Raji (cell line): ENCODE data around the gene CFAP99.

Source experiments
- POLR2A ChIP-seq: IDR thresholded peaks from 2 replicates; pipeline ENCODE4 v1.6.1; 2011; ENCODE audit warnings: low read depth, low read length, control low read depth; ENCODE audit not compliant: insufficient read depth

The CFAP99 gene

DNA sequence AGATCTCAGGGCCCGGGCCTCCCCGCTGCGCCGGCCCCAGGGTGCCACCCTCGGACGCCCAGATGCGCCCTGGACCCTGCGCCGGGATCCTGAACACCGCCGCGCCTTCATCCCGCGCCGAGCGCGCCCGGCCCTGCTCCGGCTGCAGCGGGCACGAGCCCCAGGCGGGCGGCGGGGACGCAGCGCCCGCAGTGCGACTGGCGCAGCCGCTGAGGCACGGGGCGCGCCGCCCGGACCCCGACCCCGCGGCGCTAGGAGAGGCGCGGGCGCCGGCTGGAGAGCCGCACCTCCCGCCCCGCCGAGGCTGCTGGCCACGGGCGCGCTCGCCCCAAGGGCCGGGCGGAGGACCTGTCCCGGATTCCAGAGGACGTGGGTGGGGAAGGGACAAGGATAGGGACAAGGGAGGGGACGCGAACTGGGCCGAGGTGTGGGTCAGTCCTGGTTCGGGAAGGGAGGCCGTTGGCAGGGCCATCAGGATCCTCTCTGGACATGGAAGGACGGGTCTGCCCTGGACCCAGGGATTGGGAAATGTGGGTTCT is 1.5 kb upstream of the CFAP99 start:
- no peak for TF ChIP-seq POLR2A

DNA sequence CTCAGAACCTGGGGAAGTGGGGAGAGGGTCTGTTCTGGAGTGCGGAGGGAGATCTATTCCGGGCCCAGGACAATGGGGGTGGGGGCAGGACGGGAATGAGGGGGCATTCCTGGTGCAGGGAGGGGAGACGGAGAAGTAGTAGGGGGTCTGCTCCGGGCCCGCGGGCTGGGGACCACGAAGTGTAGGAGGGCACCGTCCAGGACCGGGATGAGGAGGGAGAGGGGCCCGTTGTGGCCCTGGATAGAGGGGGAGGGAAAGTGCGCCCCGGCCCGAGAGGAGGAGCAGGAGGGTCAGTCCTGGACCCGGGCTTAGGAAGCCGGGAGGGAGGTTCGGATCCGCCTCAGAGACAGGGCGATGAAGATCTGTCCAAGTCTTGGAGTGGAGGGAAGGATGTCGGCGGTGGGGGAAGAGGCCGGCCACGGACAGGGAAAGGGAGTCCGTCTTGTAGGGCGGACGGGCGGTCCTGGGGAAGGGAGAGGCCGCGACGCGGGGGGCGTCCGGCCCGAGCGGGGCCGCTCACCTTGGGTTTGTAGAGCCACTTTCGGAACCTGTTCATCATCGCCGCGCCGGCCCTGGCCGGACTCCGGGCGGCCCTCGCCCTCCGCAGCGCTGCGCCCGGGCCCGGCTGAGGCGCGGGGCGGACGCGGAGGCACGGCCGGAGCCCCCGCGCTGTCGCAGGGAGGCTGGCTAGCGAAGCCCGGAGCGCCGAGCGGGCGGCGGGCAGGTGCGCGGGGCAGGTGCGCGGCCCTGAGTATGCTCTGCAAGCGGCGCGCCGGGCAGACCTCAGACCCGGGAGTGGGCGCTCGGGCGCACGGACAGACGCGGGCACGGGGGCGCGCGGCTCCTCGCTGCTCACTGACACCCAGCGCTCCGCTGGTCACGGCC is 748 bp upstream of the CFAP99 start, which contains the start of gene ZFYVE28:
Gene ZFYVE28 (minus strand): TSS at position 881 of the 885 bp plus-strand sequence. CDS start 322 bp downstream, at position 559.
- TF ChIP-seq POLR2A: peak; percentile 55

DNA sequence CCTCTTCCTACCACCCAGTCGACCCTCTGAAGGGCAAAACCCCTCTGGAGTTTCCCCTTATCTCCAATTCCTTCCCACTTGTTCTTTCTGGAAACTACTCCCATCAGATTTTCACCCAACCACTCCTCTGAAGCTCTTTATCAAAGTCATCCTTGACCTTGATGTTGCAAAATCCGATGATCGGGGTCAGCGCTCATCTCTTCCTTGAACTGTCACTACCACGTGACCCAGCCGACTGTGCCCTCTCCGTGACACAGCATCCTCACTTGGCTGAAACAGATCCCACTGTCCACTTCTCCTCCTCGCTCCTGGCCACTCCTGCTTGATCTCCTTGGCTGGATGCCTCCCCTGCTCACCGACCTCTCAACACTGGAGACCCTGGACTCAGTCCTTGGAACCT is 1.1 kb downstream of the CFAP99 start:
- TF ChIP-seq POLR2A: no peak

DNA sequence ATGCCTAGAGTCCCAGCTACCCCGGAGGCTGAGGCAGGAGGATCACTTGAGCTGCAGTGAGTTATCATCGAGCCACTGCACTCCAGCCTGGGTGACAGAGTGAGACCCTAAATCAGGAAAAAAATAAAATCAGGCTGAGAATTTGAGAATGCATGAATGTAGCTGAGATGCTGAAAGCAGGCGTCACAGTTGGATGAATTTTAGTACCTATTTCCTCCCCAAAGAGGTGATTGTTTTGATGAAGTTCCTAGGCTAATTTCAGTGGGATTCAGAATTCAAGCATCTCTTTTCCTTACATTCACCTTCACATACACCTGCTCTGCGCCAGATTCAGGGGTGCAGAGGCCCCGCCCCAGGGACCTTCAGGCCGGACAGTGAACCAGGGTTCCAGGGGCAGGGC is 3.2 kb downstream of the CFAP99 start:
- TF ChIP-seq POLR2A: no peak

DNA sequence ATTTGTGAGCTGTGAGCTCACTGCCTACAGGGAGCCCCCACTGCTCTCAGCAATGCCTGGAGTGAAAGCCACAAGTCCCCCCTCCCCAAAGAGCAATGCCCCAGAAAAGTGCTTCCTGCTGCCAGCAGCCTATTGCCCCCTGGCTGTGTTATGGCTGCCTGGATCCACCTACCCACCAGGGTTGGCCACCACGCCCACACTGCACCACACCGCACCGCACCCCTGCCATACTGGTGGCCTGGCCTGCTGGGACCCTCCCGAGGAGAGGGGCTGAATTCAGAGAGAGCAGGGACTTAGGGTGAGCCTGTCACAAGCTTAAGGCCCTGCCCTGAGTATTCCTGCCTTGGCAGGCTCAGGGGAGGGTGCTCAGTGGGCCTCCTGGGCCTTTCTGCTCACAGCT is 4.3 kb downstream of the CFAP99 start:
- TF ChIP-seq POLR2A: no peak

DNA sequence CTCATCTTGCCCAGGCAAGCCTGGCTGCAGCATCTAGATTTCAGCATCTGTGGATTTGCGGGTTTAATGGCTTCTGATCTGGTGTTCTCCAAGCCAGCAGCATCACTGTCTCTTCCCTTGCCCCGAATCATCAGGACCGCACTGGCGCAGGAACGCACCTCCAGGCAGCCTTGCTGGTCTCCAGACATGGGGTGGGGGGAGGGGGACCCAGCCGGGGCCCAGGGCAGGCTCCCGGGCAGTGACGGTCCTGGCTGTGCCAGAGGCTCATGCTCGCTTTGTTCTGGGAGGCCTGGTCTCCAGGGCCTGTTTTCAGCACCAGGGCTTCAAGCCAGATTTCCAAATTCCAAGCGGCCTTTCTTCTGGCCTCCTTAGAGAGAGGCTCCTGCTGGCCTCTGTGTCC is 4.9 kb downstream of the CFAP99 start:
- TF ChIP-seq POLR2A: no peak

DNA sequence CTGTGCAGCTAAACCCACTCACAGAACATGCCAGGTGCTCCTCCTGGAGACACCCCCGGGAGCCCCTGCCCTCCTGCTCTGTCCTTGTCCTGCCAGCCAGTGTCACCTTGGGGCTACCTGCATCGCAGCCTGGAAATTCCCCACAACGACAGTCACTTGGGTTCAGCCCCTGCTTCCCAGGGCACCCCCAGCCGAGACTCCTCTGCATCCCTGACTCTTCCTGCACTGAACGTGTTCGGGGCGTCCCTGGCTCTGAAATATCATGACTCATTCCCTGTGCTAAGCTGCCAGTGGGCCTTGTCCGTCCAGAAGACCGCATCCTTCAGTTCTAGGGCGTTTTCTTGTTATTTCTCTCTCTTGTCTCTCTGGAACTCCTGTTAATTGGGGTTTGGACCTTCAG is 5.8 kb downstream of the CFAP99 start:
- TF ChIP-seq POLR2A: no peak

DNA sequence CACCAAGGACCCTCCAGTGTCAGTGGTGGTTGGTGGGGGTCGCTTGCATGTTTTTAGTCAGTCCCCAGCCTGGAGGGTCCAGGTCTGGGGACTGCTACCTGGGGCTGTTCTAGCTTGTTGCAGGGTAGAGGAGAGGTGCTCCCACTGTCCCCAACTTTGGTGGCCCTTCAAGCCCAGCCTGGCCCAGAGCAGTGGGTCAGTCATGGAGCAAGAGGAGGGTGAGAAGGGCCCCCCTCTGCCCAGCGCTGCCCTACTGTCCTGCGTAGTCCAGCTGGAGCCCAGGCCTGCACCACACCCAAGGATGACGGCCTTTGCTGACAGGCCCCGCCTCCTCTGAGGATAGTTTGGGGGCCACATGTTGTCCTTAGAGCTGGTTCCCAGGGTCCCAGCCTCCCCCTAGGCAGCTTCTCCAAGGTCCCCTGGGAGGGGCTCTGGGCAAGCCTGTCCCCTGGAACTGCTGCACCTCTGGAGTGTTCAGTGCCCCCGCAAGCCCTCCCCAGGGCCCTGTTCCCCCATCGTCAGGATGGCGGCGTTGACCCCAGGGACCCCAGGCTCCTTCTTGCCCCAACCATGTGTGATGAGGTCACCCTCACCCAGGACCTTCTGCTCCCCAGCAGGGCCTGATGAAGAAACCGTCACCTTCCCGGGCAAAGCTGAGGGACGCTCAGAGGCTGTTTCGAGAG is 6.8 kb downstream of the CFAP99 start:
- TF ChIP-seq POLR2A: no peak

DNA sequence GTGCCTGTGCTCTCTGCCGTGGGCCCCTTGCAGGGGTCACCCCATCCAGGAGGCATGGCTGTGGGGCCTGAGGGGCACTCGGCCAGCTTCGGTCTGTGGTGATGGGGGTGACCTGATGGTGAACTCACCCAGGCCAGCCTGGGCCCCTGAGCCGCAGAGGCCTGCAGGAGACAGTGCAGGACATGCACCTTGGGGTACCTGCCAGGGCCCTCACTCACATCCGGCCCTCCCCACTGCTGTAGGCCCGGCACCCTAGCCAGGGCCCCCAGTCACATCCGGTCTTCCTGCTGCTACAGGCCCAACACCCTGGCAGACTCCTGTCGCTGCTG is 7.3 kb downstream of the CFAP99 start:
- no peak for TF ChIP-seq POLR2A

DNA sequence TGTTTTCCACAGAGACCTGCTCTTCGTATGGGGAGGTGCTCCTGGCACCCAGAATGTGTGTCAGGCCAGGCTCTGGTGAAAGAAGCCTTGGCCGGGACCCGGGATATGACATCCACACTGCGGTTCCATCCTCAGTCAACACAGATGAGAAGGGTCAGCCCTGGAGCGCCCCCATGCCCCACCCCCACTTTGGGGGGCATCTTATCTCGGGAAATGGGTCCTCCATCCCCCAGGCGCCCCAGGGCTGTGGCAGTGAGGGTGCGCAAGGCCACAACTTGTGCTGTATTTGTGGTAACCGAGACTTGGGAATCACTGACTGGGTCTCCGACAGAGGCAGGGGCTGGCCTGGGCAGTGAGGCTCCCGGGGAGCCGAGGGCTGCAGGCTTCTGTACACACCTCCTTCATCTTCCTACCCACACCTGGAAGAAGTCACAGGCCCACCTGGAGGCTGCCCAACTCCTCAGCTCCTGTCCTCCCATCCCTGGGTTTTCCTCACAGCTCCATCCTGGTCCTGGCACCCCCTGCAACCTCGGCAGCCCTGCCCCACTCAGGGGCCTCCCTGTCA is 8.0 kb downstream of the CFAP99 start:
- no peak for TF ChIP-seq POLR2A

DNA sequence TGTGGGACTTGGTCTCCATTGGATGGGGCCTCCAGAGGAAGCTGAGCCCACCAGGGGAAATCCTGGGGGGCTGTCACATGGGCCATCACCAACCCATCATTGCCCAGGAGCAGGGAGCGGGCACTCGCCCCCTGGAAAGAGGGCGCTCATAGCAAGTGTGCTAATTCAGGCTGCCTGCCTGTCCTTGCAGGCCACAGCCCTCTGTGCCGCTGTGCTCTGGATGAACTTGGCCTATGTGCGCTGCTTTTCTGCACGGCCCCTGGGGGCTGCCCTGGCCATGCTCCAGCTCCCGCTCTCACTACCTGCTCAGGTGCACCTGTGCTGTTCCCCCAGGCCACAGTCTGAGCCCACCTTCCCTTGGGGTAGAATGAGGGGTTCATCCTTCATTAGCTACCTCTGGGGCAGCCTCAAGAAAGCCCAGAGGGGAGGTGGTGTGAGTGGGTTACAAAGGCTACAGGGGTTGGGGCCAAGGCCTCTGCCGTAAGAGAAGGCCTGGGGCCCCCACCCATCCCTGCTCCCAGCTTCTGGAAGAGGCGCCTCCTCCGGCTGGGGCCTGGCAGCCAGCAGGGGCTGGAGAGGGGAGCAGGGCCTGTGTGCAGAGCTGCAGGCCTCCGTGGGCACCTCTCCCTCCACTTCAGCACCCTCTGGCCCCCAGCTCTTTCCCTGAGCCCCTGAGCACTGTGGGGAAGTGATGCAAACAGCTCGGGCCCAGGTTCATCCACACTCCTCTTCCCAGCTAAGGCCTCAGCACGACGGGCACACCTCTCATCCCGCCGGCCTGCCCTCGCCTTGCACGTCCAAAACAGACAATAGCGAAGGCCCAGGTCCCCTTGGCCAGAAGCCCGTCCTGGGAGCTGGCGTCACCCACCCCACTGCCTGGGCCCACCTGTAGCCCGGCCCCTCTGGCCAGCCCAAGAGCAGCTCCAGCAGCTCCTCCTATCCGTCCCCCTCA is 8.9 kb downstream of the CFAP99 start:
- TF ChIP-seq POLR2A: no peak

DNA sequence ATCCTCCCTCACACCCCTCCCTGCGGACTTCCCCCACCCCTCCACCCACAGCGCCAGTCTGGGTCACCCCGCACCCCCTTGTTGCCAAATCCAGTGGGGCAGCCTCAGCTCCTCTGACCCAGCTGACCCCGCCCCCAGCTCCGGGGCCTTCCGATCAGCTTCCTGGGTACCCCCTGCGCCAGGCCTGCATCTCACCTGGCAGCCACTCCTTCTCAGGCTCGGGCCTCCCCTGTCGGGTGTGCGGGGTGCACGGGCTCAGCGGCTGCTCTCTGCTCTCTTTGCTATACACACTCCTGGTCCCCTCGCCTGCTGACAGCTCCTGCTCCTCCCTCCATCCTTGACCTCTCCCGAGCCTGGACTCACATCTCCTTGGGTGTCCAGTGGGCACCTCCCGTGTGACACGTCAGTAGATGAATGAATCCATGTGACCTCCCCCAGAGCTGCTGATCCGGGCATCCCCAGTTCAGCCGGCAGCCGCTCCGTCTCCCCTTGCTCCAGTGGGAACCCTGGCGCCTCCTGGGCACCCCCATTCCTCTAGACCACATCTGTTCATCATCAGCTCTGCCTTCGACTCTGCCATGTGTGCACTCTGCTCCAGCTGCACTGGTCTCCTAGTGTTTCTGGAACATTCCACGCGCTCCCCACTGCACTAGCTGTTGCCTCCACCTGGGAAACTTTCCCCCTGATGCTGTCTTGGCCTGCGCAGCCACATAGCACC is 9.9 kb downstream of the CFAP99 start:
- no peak for TF ChIP-seq POLR2A

DNA sequence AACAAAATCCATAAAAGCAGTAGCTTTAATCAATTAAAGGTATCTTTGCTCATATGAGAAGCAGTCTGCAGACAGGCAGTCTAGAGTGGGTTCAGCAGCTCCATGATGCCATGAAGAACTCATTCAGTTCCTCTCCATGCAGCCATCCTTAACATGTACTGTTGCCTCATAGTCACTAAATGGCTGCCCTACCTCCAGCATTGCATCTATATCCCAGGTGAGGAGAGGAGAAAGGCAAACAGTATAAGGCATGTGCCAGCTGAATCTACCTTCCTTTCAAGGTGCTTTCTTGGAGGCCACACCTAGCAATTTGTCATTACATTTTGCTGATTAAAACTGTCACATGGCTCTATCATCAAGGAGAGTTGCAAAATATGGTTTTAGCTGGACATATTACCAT is 13.2 kb downstream of the CFAP99 start:
- no peak for TF ChIP-seq POLR2A

DNA sequence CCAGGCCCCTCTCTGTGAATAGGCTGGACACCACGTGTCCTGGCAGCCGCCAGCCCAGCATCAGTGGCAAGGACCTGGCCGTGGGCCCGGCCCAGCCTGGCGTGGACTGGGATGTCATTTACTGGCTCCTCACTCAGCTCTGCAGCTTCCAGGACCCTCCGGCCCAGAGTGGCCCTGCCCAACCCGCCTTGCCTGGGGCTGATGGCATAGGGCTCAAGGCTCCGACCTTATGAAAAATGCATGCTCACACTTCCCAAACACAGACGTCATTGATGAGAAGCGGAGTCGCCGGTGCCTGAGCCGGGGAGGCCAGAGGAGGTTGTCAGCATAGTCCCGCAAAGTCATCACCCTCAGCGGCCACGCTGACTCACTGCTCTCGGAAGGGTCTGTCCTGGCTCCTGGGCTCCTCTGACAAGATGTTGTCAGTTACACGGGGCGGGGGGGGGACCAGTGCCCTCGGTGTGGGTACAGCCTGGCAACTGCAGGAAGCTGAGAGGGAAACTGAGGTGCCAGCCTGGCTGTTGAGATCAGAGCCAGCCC is 14.3 kb downstream of the CFAP99 start:
- TF ChIP-seq POLR2A: no peak
